ENCODE results near the gene TTI1.

Gene TTI1

DNA sequence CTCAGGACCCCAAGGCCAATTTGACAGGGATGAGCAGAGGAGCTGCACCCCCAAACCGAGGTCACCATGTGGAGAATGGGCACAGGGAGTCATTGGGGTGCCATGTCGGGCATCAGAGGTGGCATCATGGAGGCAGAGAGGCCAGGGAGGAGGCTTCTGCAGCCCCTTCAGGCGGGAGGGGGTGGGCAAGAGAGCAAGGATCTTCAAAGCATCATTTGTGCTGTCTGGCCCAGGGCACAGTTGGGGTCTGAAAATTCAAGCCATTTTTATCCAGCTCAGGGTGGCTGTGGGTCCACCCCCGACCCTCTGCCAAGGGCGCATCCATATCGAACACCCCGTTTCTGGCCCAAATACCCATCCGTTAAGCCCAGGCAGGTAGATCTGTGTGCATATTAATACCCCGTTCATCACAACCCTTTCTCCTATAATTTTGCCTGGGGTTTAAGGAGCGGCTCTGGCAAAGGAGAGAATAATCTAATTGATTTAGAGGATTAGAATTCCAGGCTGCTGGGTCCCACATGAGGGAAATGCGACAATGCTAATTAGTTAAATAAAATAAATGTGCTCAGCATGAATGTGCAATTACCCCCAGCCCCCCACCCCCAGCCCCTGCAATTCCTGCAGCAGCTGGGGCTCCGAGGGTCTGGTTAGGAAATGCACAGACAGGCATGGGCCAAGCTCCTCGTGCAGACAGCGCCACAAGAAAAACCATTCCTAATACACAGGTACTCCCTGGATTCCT, 98.5 kb downstream of the TTI1 start:
- DNase-seq: no peak

DNA sequence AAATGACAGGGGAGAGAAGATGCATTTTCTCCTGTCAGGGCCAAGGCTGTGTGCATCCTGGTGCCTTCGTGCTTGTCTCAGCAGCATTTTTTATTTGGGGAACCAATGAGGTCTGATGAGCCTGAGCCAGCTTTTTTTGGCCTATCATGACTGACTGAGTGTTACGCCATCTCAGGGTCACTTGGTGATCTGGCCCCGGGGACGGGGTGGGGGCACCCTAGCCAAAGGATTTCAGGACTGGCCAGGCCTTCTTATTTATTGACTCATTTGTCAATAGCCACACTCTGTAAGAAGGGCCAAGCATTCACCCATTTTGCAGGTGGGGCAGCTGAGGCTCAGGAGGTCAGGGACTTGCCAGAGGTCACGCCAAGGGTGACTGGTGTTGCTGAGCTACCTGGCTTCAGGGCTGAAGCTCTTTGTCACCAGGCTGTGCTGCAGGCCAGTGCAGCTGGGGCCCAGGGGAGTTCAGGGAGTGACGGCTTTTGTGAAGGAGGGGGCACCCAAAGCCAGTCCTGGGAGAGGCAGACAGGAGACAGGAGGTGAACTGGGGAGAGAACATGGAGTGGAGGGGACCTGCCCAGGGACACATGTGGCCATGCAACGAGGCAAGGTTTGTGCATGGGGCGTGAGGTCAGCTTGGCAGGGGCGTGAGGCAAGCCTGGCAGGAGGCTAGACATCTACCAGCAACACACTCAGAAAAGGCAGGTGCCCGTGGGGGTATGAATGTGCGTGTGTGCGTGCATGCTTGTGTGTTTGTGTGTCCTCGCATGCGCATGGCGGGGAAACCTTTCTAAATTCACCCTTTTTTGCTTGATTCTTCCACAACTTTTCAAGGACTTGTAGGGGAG, 99.2 kb downstream of the TTI1 start:
- DNase-seq: no peak

Measured in NCI-H526 (cell line).